Natural killer cell (primary cell): ENCODE measurements around the gene LPAR5. TPM values are rescaled to one million over a fixed set of nuclear protein-coding genes. Genes with fewer than 3 reads are reported as not detected.

Source experiments
- ATAC-seq, 3 donors: fragments of 150-1000 bp in 2 of 3; fragments of 200-7000 bp in 1 of 3; cut with Tn5 transposase; 1 replicate in 1 of 3; 2 replicates in 2 of 3; pipeline ENCODE4 v1.10.0; 2021; ENCODE audit warnings: mild to moderate bottlenecking in 2 of 3, moderate library complexity in 2 of 3
- DNase-seq, 2 donors: peaks; one replicate each; pipeline versions ENCODE4 v3.0.0 to v3.0.0-alpha.2; 2013 to 2021; ENCODE audit warnings: mixed read lengths in 1 of 2
- H3K27ac ChIP-seq: one replicate; pipeline ENCODE4 v1.5.1; 2013; ENCODE audit warnings: mild to moderate bottlenecking, low read length
- H3K27me3 ChIP-seq: one replicate; pipeline ENCODE4 v1.6.1; 2013; ENCODE audit warnings: low read length; ENCODE audit not compliant: control insufficient read depth, insufficient read depth
- H3K36me3 ChIP-seq: one replicate; pipeline ENCODE4 v1.6.1; 2013; ENCODE audit warnings: low read length; ENCODE audit not compliant: control insufficient read depth, insufficient read depth
- H3K4me1 ChIP-seq: one replicate; pipeline ENCODE4 v1.6.1; 2013; ENCODE audit warnings: low read length; ENCODE audit not compliant: control insufficient read depth, insufficient read depth
- H3K4me3 ChIP-seq: one replicate; pipeline ENCODE4 v1.5.1; 2013; ENCODE audit warnings: low read length
- H3K9me3 ChIP-seq: one replicate; pipeline ENCODE4 v1.6.1; 2013; ENCODE audit warnings: low read length; ENCODE audit not compliant: control insufficient read depth, insufficient read depth
- H3K27ac Mint-ChIP-seq, 2 donors: one replicate each; pipeline ENCODE4 v1.8.0; 2022; ENCODE audit warnings: mild to moderate bottlenecking in 2 of 2, mixed read lengths in 2 of 2, moderate library complexity in 1 of 2
- H3K27me3 Mint-ChIP-seq, 2 donors: one replicate each; pipeline ENCODE4 v1.8.0; 2022; ENCODE audit warnings: low read depth in 2 of 2, mixed read lengths in 2 of 2
- H3K36me3 Mint-ChIP-seq: one replicate; pipeline ENCODE4 v1.8.0; 2022; ENCODE audit warnings: mixed read lengths
- H3K4me1 Mint-ChIP-seq, 2 donors: one replicate each; pipeline ENCODE4 v1.8.0; 2022; ENCODE audit warnings: mixed read lengths in 2 of 2
- H3K4me3 Mint-ChIP-seq: one replicate; pipeline ENCODE4 v1.8.0; 2022; ENCODE audit warnings: mild to moderate bottlenecking, moderate library complexity, mixed read lengths
- H3K9me3 Mint-ChIP-seq, 2 donors: one replicate each; pipeline ENCODE4 v1.8.0; 2022; ENCODE audit warnings: mixed read lengths in 2 of 2
- CTCF ChIP-seq: fragments of 200-600 bp; IDR thresholded peaks from one replicate; pipeline ENCODE4 v1.8.0; 2022; ENCODE audit warnings: antibody characterized with exemption
- WGBS: methylation state at CpG from one replicate; pipeline ENCODE4 v1.1.7; 2013; ENCODE audit warnings: missing lambda C conversion rate; ENCODE audit not compliant: insufficient coverage; 5-methylcytosine and 5-hydroxymethylcytosine counted together
- intact Hi-C: fragments of 100-400 bp; cut with micrococcal nuclease; formaldehyde crosslinking; loops from one replicate; pipeline ENCODE4 v1.14.2; 2022
- total RNA-seq, 4 donors: library from RNA; stranded (reverse); fragments of 120-200 nt in 1 of 4; gene quantifications; one replicate each; pipeline versions ENCODE4 v1.2.3 to v1.2.4, GENCODE V29; 2013 to 2022

Gene LPAR5
- total RNA-seq, 3 donors from 2014 or later (not counting 1 experiment from before 2014, with no cell fraction given) = 10.0 to 27.8 (median 17.3) TPM

GRCh38 chr12:6653342-6653741, 17.6 kb upstream of the LPAR5 start:
- Histone ChIP-seq H3K4me3 (no peak overlapping the region), H3K27me3 (no peaks in the 10 kb centered on the region), H3K36me3 (peaks cover 53% of the 10 kb centered on the region), H3K27ac (no peak overlapping the region), H3K9me3 (no peaks in the 10 kb centered on the region), H3K4me1 (no peaks in the 10 kb centered on the region)
- peaks cover 16% of the 10 kb centered on the region for H3K36me3 Mint-ChIP-seq
- no peak for ATAC-seq
- no peak overlapping the region for H3K4me3 Mint-ChIP-seq
- no peak overlapping the region for H3K27ac Mint-ChIP-seq
- 92% methylated on average over 1 of the region's 1 CpG for WGBS
- no peaks in the 10 kb centered on the region for H3K9me3 Mint-ChIP-seq
- DNase-seq = no peak
- intact Hi-C loops = no loop called here
- peaks cover 0 to 1% of the 10 kb centered on the region in 2 donors for H3K4me1 Mint-ChIP-seq
- TF ChIP-seq CTCF = no peak
- no peaks in the 10 kb centered on the region for H3K27me3 Mint-ChIP-seq

GRCh38 chr12:6652391-6652790, 16.6 kb upstream of the LPAR5 start:
- Mint-ChIP-seq H3K4me3 (no peak overlapping the region), H3K27ac (no peak overlapping the region), H3K36me3 (peaks cover 16% of the 10 kb centered on the region), H3K4me1 (no peaks in the 10 kb centered on the region), H3K27me3 (no peaks in the 10 kb centered on the region), H3K9me3 (no peaks in the 10 kb centered on the region)
- peaks cover 1% of the 10 kb centered on the region for H3K4me1 ChIP-seq
- ATAC-seq = no peak
- no peak overlapping the region for H3K4me3 ChIP-seq
- intact Hi-C loops = no loop called here
- no peak overlapping the region for H3K27ac ChIP-seq
- H3K9me3 ChIP-seq = no peaks in the 10 kb centered on the region
- H3K36me3 ChIP-seq = peaks cover 55% of the 10 kb centered on the region
- TF ChIP-seq CTCF = no peak
- DNase-seq = no peak
- no peaks in the 10 kb centered on the region for H3K27me3 ChIP-seq
- 95% methylated on average over 12 of the region's 12 CpGs for WGBS

GRCh38 chr12:6650832-6651231, 15.1 kb upstream of the LPAR5 start:
- H3K36me3 ChIP-seq = peaks cover 46% of the 10 kb centered on the region
- H3K4me3 Mint-ChIP-seq = no peak overlapping the region
- H3K9me3 ChIP-seq = no peaks in the 10 kb centered on the region
- no peak for ATAC-seq
- peaks cover 11% of the 10 kb centered on the region for H3K4me1 ChIP-seq
- H3K4me3 ChIP-seq = no peak overlapping the region
- H3K36me3 Mint-ChIP-seq = peaks cover 12% of the 10 kb centered on the region
- no peak for DNase-seq
- no peaks in the 10 kb centered on the region for H3K9me3 Mint-ChIP-seq
- H3K4me1 Mint-ChIP-seq = peaks cover 7 to 11% of the 10 kb centered on the region in 2 donors
- no peaks in the 10 kb centered on the region for H3K27me3 Mint-ChIP-seq
- TF ChIP-seq CTCF = no peak
- WGBS = 98% methylated on average over 7 of the region's 8 CpGs
- no peaks in the 10 kb centered on the region for H3K27me3 ChIP-seq
- intact Hi-C loops = no loop called here
- H3K27ac Mint-ChIP-seq = no peak overlapping the region
- H3K27ac ChIP-seq = no peak overlapping the region

GRCh38 chr12:6647083-6647604, 11.4 kb upstream of the LPAR5 start, which contains the start of gene ACRBP:
Gene ACRBP (minus strand): TSS chr12:6647432. CDS start chr12:6647366, 66 bp downstream.
- Histone ChIP-seq H3K27ac (peak within 1 kb of the TSS; percentile 17), H3K9me3 (no peaks in the 10 kb centered on the region), H3K36me3 (peaks cover 21% of the 10 kb centered on the region), H3K27me3 (no peaks in the 10 kb centered on the region), H3K4me1 (peaks cover 25% of the 10 kb centered on the region), H3K4me3 (peak within 1 kb of the TSS; percentile 17)
- Mint-ChIP-seq H3K4me3 (peak within 1 kb of the TSS; percentile 83), H3K4me1 (peaks cover 7 to 11% of the 10 kb centered on the region in 2 donors), H3K27me3 (no peaks in the 10 kb centered on the region), H3K9me3 (no peaks in the 10 kb centered on the region), H3K36me3 (peaks cover 4% of the 10 kb centered on the region), H3K27ac (peak within 1 kb of the TSS; percentile 67 to 86)
- intact Hi-C loops = no loop called here
- ATAC-seq (peak; percentile 79 to 93 (median 92)), DNase-seq (peak; percentile 47 to 54)
- TF ChIP-seq CTCF = no peak
- 8% methylated on average over 38 of the region's 38 CpGs for WGBS
